SK-N-SH treated with all-trans-retinoic acid at 6 μM for 48 hours (cell line): ENCODE data around the gene ARL2.

Experiments
- ATAC-seq: fragments of 200-7000 bp; cut with Tn5 transposase; 3 replicates; pipeline ENCODE4 v1.9.1; 2020; ENCODE audit warnings: mild to moderate bottlenecking, moderate library complexity
- ARNTL ChIP-seq: fragments of 450-650 bp; formaldehyde crosslinking; IDR thresholded peaks from 2 replicates; pipeline ENCODE4 v1.5.0; 2020; ENCODE audit warnings: low read depth, mild to moderate bottlenecking, moderate library complexity, borderline replicate concordance
- CREB5 ChIP-seq: fragments of 250-450 bp; sonication (Bioruptor Pico); IDR thresholded peaks from 2 replicates; pipeline ENCODE4 v1.5.1; 2020; ENCODE audit warnings: low read depth, mild to moderate bottlenecking, moderate library complexity
- CSDC2 ChIP-seq: fragments of 250-450 bp; sonication (Bioruptor Pico); IDR thresholded peaks from 2 replicates; pipeline ENCODE4 v1.5.0; 2020; ENCODE audit warnings: mild to moderate bottlenecking, moderate library complexity
- CSRNP3 ChIP-seq: fragments of 250-450 bp; sonication (Bioruptor Pico); IDR thresholded peaks from 2 replicates; pipeline ENCODE4 v1.5.1; 2021; ENCODE audit warnings: mild to moderate bottlenecking, moderate library complexity
- ESRRG ChIP-seq: fragments of 250-450 bp; sonication (Bioruptor Pico); IDR thresholded peaks from 2 replicates; pipeline ENCODE4 v1.6.1; 2021; ENCODE audit warnings: mild to moderate bottlenecking
- GLIS3 ChIP-seq: fragments of 250-450 bp; sonication (Bioruptor Pico); IDR thresholded peaks from 2 replicates; pipeline ENCODE4 v1.5.0; 2020; ENCODE audit warnings: mild to moderate bottlenecking, moderate library complexity
- ISL1 ChIP-seq: fragments of 250-450 bp; sonication (Bioruptor Pico); IDR thresholded peaks from 2 replicates; pipeline ENCODE4 v2.1.2; 2022; ENCODE audit warnings: mild to moderate bottlenecking, moderate library complexity
- OSR1 ChIP-seq: fragments of 250-450 bp; sonication (Bioruptor Pico); IDR thresholded peaks from 2 replicates; pipeline ENCODE4 v1.8.0; 2022; ENCODE audit warnings: moderate library complexity, mild to moderate bottlenecking, inconsistent platforms
- PPARA ChIP-seq: fragments of 250-450 bp; sonication (Bioruptor Pico); IDR thresholded peaks from 2 replicates; pipeline ENCODE4 v1.5.0; 2020; ENCODE audit warnings: mild to moderate bottlenecking, borderline replicate concordance
- RARB ChIP-seq: fragments of 250-450 bp; sonication (Bioruptor Pico); IDR thresholded peaks from 2 replicates; pipeline ENCODE4 v1.8.0; 2021; ENCODE audit warnings: mild to moderate bottlenecking, moderate library complexity
- SNAI2 ChIP-seq: fragments of 250-450 bp; sonication (Bioruptor Pico); IDR thresholded peaks from 2 replicates; pipeline ENCODE4 v1.5.0; 2020; ENCODE audit warnings: mild to moderate bottlenecking, moderate library complexity
- TCF4 ChIP-seq: fragments of 250-450 bp; sonication (Bioruptor Pico); IDR thresholded peaks from 2 replicates; pipeline ENCODE4 v1.8.0; 2021; ENCODE audit warnings: mild to moderate bottlenecking, moderate library complexity, borderline replicate concordance
- TOX ChIP-seq: fragments of 250-450 bp; sonication (Bioruptor Pico); IDR thresholded peaks from 2 replicates; pipeline ENCODE4 v1.8.0; 2021; ENCODE audit warnings: mild to moderate bottlenecking, moderate library complexity, borderline replicate concordance
- TSHZ2 ChIP-seq: fragments of 250-450 bp; sonication (Bioruptor Pico); IDR thresholded peaks from 2 replicates; pipeline ENCODE4 v1.5.0; 2020; ENCODE audit warnings: mild to moderate bottlenecking, moderate library complexity
- ZC3H10 ChIP-seq: fragments of 250-450 bp; sonication (Bioruptor Pico); IDR thresholded peaks from 2 replicates; pipeline ENCODE4 v1.5.1; 2021; ENCODE audit warnings: mild to moderate bottlenecking, moderate library complexity
- ZFP3 ChIP-seq: fragments of 250-450 bp; sonication (Bioruptor Pico); IDR thresholded peaks from 2 replicates; pipeline ENCODE4 v1.5.0; 2020; ENCODE audit warnings: mild to moderate bottlenecking, moderate library complexity
- ZFP30 ChIP-seq: fragments of 450-650 bp; formaldehyde crosslinking; IDR thresholded peaks from 2 replicates; pipeline ENCODE4 v1.5.0; 2022; ENCODE audit warnings: mild to moderate bottlenecking, moderate library complexity
- ZNF565 ChIP-seq: fragments of 450-650 bp; formaldehyde crosslinking; conservative IDR thresholded peaks from 2 replicates; pipeline ENCODE4 v1.5.0; 2020; ENCODE audit warnings: low read depth, mild to moderate bottlenecking, moderate library complexity
- ZNF70 ChIP-seq: fragments of 450-650 bp; formaldehyde crosslinking; IDR thresholded peaks from 2 replicates; pipeline ENCODE4 v1.5.0; 2020; ENCODE audit warnings: mild to moderate bottlenecking, moderate library complexity
- ZNF8 ChIP-seq: fragments of 450-650 bp; formaldehyde crosslinking; IDR thresholded peaks from 2 replicates; pipeline ENCODE4 v1.5.0; 2020; ENCODE audit warnings: mild to moderate bottlenecking, moderate library complexity
- TF ChIP-seq, protein P1 (sequence below): fragments of 250-450 bp; sonication (Bioruptor Pico); IDR thresholded peaks from 2 replicates; pipeline ENCODE4 v1.8.0; 2020; ENCODE audit warnings: mild to moderate bottlenecking, moderate library complexity, borderline replicate concordance

Gene ARL2

DNA sequence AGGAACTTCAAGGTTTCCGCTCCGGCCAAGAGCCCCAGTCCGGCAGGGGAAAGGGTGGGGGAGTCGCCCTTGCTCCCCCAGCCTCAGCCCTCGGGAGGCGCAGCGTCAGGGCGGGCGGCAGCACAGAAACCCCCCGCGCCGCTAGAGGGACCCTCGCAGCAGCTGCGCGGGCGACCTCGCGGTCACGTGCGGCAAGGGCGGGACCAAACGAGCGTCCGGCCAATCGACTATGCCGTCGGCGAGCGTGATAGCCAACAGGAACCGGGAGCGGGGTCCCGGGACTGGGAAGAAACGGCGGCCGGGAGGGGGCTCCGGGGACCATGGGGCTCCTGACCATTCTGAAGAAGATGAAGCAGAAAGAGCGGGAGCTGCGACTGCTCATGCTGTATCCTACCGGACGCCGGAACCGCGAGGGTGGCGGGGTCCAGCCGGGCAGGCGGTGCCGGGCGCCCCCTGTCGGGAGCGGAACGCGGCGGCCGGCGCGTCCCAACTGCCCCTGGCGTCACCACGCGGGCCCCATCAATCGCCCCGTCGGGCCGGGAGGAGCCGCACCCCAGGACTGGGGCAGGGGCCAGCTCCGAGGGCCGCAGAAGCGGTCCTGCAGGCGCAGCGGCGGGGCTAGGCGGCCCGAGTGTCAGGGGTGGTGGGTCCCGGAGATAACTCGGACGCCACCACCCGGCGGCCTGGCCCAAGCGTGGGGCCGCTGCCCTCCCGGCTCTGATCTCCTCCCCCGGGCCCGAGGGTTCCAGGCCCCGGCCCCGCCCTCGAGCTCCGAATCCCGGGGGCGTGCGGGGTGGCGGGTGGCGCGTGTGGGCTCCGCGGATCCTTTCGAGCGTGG is at the start of gene ARL2:
ARL2 (plus strand) TSS at position 273 of the 838 bp plus-strand sequence; CDS start at position 321, 48 bp downstream.
- ATAC-seq, result peak; percentile 92
- TF ChIP-seq ZFP3 (CRISPR knock-in tag) (0 out of 2 replicates have a peak, but pooled peaks have one; percentile 5), CSDC2 (CRISPR knock-in tag) (0 out of 2 replicates have a peak, but pooled peaks have one; percentile 27), TSHZ2 (CRISPR knock-in tag) (no peak)

DNA sequence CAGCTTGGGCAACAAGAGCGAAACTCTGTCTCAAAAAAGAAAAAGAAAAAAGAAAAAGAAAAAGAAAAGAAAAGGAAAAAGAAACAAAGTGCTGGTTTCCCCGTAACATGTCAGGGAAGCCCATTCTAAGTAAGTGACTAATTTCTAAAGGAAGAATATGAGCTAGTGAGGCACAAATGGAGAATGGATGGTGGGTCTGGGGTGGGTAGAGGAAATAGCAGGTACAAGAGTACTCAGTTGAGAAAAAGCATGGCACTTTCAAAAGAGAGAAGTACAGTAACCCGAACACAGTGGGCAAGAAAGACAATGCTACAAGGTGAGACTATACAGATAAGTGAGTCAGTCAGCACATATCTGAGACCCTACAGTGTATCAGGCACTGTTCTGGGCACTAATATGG is 46.6 kb upstream of the ARL2 start:
- no peak for ATAC-seq
- TF ChIP-seq ZFP3 (CRISPR knock-in tag) (no peak), ESRRG (CRISPR knock-in tag) (no peak), CSDC2 (CRISPR knock-in tag) (no peak), TOX (CRISPR knock-in tag) (no peak), ZFP30 (no peak), RARB (CRISPR knock-in tag) (no peak), GLIS3 (CRISPR knock-in tag) (no peak), OSR1 (CRISPR knock-in tag) (no peak), SNAI2 (CRISPR knock-in tag) (no peak), CREB5 (no peak)
- TF ChIP-seq, protein P1, sequence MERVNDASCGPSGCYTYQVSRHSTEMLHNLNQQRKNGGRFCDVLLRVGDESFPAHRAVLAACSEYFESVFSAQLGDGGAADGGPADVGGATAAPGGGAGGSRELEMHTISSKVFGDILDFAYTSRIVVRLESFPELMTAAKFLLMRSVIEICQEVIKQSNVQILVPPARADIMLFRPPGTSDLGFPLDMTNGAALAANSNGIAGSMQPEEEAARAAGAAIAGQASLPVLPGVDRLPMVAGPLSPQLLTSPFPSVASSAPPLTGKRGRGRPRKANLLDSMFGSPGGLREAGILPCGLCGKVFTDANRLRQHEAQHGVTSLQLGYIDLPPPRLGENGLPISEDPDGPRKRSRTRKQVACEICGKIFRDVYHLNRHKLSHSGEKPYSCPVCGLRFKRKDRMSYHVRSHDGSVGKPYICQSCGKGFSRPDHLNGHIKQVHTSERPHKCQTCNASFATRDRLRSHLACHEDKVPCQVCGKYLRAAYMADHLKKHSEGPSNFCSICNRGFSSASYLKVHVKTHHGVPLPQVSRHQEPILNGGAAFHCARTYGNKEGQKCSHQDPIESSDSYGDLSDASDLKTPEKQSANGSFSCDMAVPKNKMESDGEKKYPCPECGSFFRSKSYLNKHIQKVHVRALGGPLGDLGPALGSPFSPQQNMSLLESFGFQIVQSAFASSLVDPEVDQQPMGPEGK (CRISPR knock-in tag), result no peak
- TF ChIP-seq, all 23 proteins: peak for 0

GRCh38 chr11:64969209-64969608 is 44.8 kb upstream of the ARL2 start:
- peak; percentile 57; the same call in 2 of the 3 replicates for ATAC-seq
- TF ChIP-seq CSRNP3 (CRISPR knock-in tag) (no peak), SNAI2 (CRISPR knock-in tag) (no peak), ZNF8 (no peak), PPARA (CRISPR knock-in tag) (no peak), GLIS3 (CRISPR knock-in tag) (no peak), RARB (CRISPR knock-in tag) (no peak), CSDC2 (CRISPR knock-in tag) (no peak), ZNF70 (CRISPR knock-in tag) (no peak), ZC3H10 (CRISPR knock-in tag) (no peak)

- no peak for ATAC-seq
- TF ChIP-seq CREB5, result no peak
- no peak for TF ChIP-seq TCF4 (CRISPR knock-in tag)
- no peak for TF ChIP-seq RARB (CRISPR knock-in tag)
- TF ChIP-seq ZC3H10 (CRISPR knock-in tag), result no peak
- TF ChIP-seq ESRRG (CRISPR knock-in tag), result no peak
- no peak for TF ChIP-seq ZNF565
- no peak for TF ChIP-seq ISL1
- TF ChIP-seq ARNTL (CRISPR knock-in tag), result no peak
- TF ChIP-seq ZNF8, result no peak
- no peak for TF ChIP-seq GLIS3 (CRISPR knock-in tag)
- no peak for TF ChIP-seq SNAI2 (CRISPR knock-in tag)
- TF ChIP-seq OSR1 (CRISPR knock-in tag), result no peak
- no peak for TF ChIP-seq TSHZ2 (CRISPR knock-in tag)
Measured at GRCh38 chr11:64970731-64971151, 43.2 kb upstream of the ARL2 start.
